ENCODE results near the gene MNX1.

GRCh38 chr7:156954941-156955340 is 55.5 kb downstream of the MNX1 start:
- no peak for TF ChIP-seq CTCF (conservative IDR thresholded peaks at IDR 0.05)
- TF ChIP-seq ZFX (IDR thresholded peaks at IDR 0.05) = no peak
